IMR-90 (cell line): Measurements from ENCODE around the gene AKIRIN2. TPM values are rescaled to one million over a fixed set of nuclear protein-coding genes. Genes with fewer than 3 reads are reported as not detected.
A peak's percentile ranks its signal among the peaks of the same experiment; 100 is the strongest.

Source experiments
- ATAC-seq: fragments of 200-7000 bp; cut with Tn5 transposase; 2 replicates; pipeline ENCODE4 v1.9.1; 2020; ENCODE audit warnings: low read depth, mild to moderate bottlenecking, moderate library complexity
- BruUV-seq: library from RNA; stranded (reverse); fragments of 400-500 nt; replicated peaks from 2 replicates; lab custom pipeline; 2021; lab: Mats Ljungman, UMichigan
- CTCF ChIA-PET: fragments of 300-600 bp; formaldehyde crosslinking; extraction: SDS; loops from one replicate; lab custom pipeline; 2021; ENCODE audit warnings: antibody characterized with exemption; lab: Yijun Ruan, JAX
- POLR2A ChIA-PET: fragments of 300-600 bp; sonication (Branson Sonifier 250); formaldehyde crosslinking; loops from one replicate; lab custom pipeline; 2022; ENCODE audit warnings: antibody characterized with exemption; ENCODE audit not compliant: unreplicated experiment; lab: Charles Lee
- DNase-seq: peaks from one replicate; pipeline ENCODE4 v3.0.0; 2013
- H2AFZ ChIP-seq: replicated peaks from 2 replicates; pipeline ENCODE3; 2013; ENCODE audit warnings: low read length, mild to moderate bottlenecking; ENCODE audit not compliant: poor library complexity
- H2AK5ac ChIP-seq: 2 replicates; pipeline ENCODE4 v1.6.1; 2013; ENCODE audit warnings: low read depth, low read length, inconsistent platforms
- H2AK9ac ChIP-seq: replicated peaks from 2 replicates; pipeline ENCODE3; 2013; ENCODE audit warnings: mild to moderate bottlenecking, low read depth, low read length, moderate library complexity; ENCODE audit not compliant: poor library complexity
- H2BK120ac ChIP-seq: 2 replicates; pipeline ENCODE4 v1.6.1; 2013; ENCODE audit warnings: low read depth, low read length, inconsistent platforms
- H2BK15ac ChIP-seq: 3 replicates; pipeline ENCODE4 v1.6.1; 2013; ENCODE audit warnings: low read depth, low read length, inconsistent platforms
- H2BK20ac ChIP-seq: 2 replicates; pipeline ENCODE4 v1.6.1; 2013; ENCODE audit warnings: low read depth, mild to moderate bottlenecking, inconsistent platforms, low read length, moderate library complexity
- H2BK5ac ChIP-seq: 2 replicates; pipeline ENCODE4 v1.6.1; 2013; ENCODE audit warnings: mild to moderate bottlenecking, low read depth, low read length, inconsistent platforms; ENCODE audit not compliant: poor library complexity, severe bottlenecking
- H3K14ac ChIP-seq: replicated peaks from 2 replicates; pipeline ENCODE4 v1.6.1; 2013; ENCODE audit warnings: low read depth, low read length, inconsistent platforms
- H3K18ac ChIP-seq: 2 replicates; pipeline ENCODE4 v1.6.1; 2013; ENCODE audit warnings: low read depth, low read length, control low read depth
- H3K23ac ChIP-seq: 2 replicates; pipeline ENCODE4 v1.6.1; 2013; ENCODE audit warnings: low read depth, low read length, inconsistent platforms
- H3K27ac ChIP-seq: 2 replicates; pipeline ENCODE4 v1.5.1; 2013; ENCODE audit warnings: mild to moderate bottlenecking, control low read depth, low read length; ENCODE audit not compliant: insufficient read depth
- H3K27me3 ChIP-seq: 2 replicates; pipeline ENCODE4 v1.6.1; 2013; ENCODE audit warnings: low read length; ENCODE audit not compliant: control insufficient read depth, insufficient read depth
- H3K36me3 ChIP-seq: 2 replicates; pipeline ENCODE4 v1.6.1; 2013; ENCODE audit warnings: low read length, mixed read lengths; ENCODE audit not compliant: control insufficient read depth, insufficient read depth
- H3K4ac ChIP-seq: 2 replicates; pipeline ENCODE4 v1.6.1; 2013; ENCODE audit warnings: low read depth, low read length, inconsistent platforms
- H3K4me1 ChIP-seq: 2 replicates; pipeline ENCODE4 v1.6.1; 2013; ENCODE audit warnings: low read length, mixed read lengths; ENCODE audit not compliant: control insufficient read depth, insufficient read depth
- H3K4me2 ChIP-seq: 2 replicates; pipeline ENCODE4 v1.6.1; 2013; ENCODE audit warnings: low read depth, mild to moderate bottlenecking, control low read depth, low read length, moderate library complexity
- H3K4me3 ChIP-seq: 2 replicates; pipeline ENCODE4 v1.5.1; 2013; ENCODE audit warnings: low read depth, mild to moderate bottlenecking, control low read depth, low read length, moderate library complexity; ENCODE audit not compliant: insufficient read depth
- H3K56ac ChIP-seq: 2 replicates; pipeline ENCODE4 v1.6.1; 2013; ENCODE audit warnings: low read length, inconsistent platforms; ENCODE audit not compliant: insufficient read depth; ENCODE audit errors: extremely low read depth
- H3K79me1 ChIP-seq, 2 experiments: 2 replicates each; pipeline ENCODE4 v1.6.1; 2013; ENCODE audit warnings: low read length in 2 of 2, inconsistent platforms in 1 of 2, low read depth in 1 of 2
- H3K9ac ChIP-seq: 2 replicates; pipeline ENCODE4 v1.6.1; 2013; ENCODE audit warnings: low read depth, low read length, control low read depth
- H3K9me1 ChIP-seq: 2 replicates; pipeline ENCODE4 v1.6.1; 2013; ENCODE audit warnings: low read length, inconsistent platforms; ENCODE audit not compliant: insufficient read depth
- H3K9me3 ChIP-seq: 2 replicates; pipeline ENCODE4 v1.6.1; 2013; ENCODE audit warnings: low read length; ENCODE audit not compliant: control insufficient read depth, insufficient read depth
- H4K20me1 ChIP-seq: 2 replicates; pipeline ENCODE4 v1.6.1; 2013; ENCODE audit warnings: low read length, inconsistent platforms; ENCODE audit not compliant: insufficient read depth
- H4K5ac ChIP-seq: 2 replicates; pipeline ENCODE4 v1.6.1; 2013; ENCODE audit warnings: mild to moderate bottlenecking, low read depth, low read length, control low read depth
- H4K8ac ChIP-seq, 2 experiments: 2 replicates each; pipeline ENCODE4 v1.6.1; 2013; ENCODE audit warnings: low read depth in 2 of 2, low read length in 2 of 2, control low read depth in 1 of 2, inconsistent platforms in 1 of 2
- H4K91ac ChIP-seq: 2 replicates; pipeline ENCODE4 v1.6.1; 2013; ENCODE audit warnings: low read depth, low read length, inconsistent platforms; ENCODE audit not compliant: insufficient read depth
- CEBPB ChIP-seq: IDR thresholded peaks from 2 replicates; pipeline ENCODE4 v1.6.1; 2012; ENCODE audit warnings: low read depth, low read length, improper control_type of control experiment
- RAD21 ChIP-seq: IDR thresholded peaks from 2 replicates; pipeline ENCODE4 v1.6.1; 2012; ENCODE audit warnings: low read length, improper control_type of control experiment
- WGBS, 2 experiments: methylation state at CpG; one replicate each; pipeline versions ENCODE4 v1.1.5 to v1.1.7; 2013; ENCODE audit warnings: missing lambda C conversion rate in 2 of 2; ENCODE audit not compliant: insufficient read length in 1 of 2; ENCODE audit errors: extremely low coverage in 2 of 2; 5-methylcytosine and 5-hydroxymethylcytosine counted together
- dilution Hi-C: fragments of 300-500 bp; cut with HindIII; formaldehyde crosslinking; loops from one replicate; pipeline ENCODE4 v1.14.3; 2018; ENCODE audit warnings: low sequenced_read_pairs; ENCODE audit not compliant: unreplicated experiment
- in situ Hi-C: fragments of 300-500 bp; cut with MboI; formaldehyde crosslinking; loops from 3 replicates; pipeline ENCODE4 v1.14.3; 2019; ENCODE audit warnings: low sequenced_read_pairs, inconsistent platforms, mixed read lengths
- intact Hi-C: fragments of 100-400 bp; cut with micrococcal nuclease; formaldehyde crosslinking; loops from 2 replicates; pipeline ENCODE4 v1.10.0; 2022
- polyA plus RNA-seq, 3 experiments: library from polyadenylated mRNA; depleted of rRNA; stranded (reverse); fragments of >200 nt; gene quantifications; 2 replicates each; pipeline ENCODE4 v1.2.3, GENCODE V29; 2012; ENCODE audit warnings: low replicate concordance in 1 of 3
- total RNA-seq: library from RNA; depleted of rRNA; stranded (reverse); fragments of >200 nt; gene quantifications from 2 replicates; pipeline ENCODE4 v1.2.3, GENCODE V29; 2012
- TF ChIP-seq, protein P1 (sequence below): fragments of 150-350 bp; IDR thresholded peaks from 2 replicates; pipeline ENCODE4 v1.6.1; 2017; ENCODE audit warnings: mild to moderate bottlenecking, antibody characterized with exemption, low read length, low read depth

Gene AKIRIN2
- total and polyA plus RNA-seq, 2 of the 4 experiments (the other 2 are of a cell fraction): 7.9 to 26.6 TPM

GRCh38 chr6:87671555-87672029 is 30.4 kb downstream of the AKIRIN2 start:
- Histone ChIP-seq H4K8ac (no peak overlapping the region), H3K27me3 (no peaks in the 10 kb centered on the region), H2AK9ac (no peak overlapping the region), H2BK5ac (no peak overlapping the region), H2AFZ (no peak overlapping the region), H3K4me3 (no peak overlapping the region), H3K36me3 (peaks cover 34% of the 10 kb centered on the region), H2AK5ac (no peak overlapping the region), H3K9me1 (no peaks in the 10 kb centered on the region), H3K4me1 (peaks cover 2% of the 10 kb centered on the region; the same call in 1 of the 2 replicates), H3K4me2 (no peak overlapping the region), H2BK20ac (no peak overlapping the region), H4K91ac (no peak overlapping the region), H3K27ac (no peak overlapping the region), H3K79me1 (peaks cover 6 to 37% of the 10 kb centered on the region in 2 experiments), H4K20me1 (no peaks in the 10 kb centered on the region), H3K23ac (no peak overlapping the region), H4K5ac (no peak overlapping the region), H3K56ac (no peak overlapping the region), H3K9me3 (no peaks in the 10 kb centered on the region), H2BK120ac (no peak overlapping the region), H3K18ac (no peak overlapping the region), H2BK15ac (no peak overlapping the region), H3K14ac (no peak overlapping the region), H3K4ac (no peak overlapping the region), H3K9ac (no peak overlapping the region)
- WGBS, 2 experiments: 100% methylated on average over 1 of the region's 6 CpGs; no CpG with 5 or more reads in 1 of the 2 experiments
- BruUV-seq: no TSS peak
- CTCF ChIA-PET: no interaction called here
- TF ChIP-seq, protein P1, sequence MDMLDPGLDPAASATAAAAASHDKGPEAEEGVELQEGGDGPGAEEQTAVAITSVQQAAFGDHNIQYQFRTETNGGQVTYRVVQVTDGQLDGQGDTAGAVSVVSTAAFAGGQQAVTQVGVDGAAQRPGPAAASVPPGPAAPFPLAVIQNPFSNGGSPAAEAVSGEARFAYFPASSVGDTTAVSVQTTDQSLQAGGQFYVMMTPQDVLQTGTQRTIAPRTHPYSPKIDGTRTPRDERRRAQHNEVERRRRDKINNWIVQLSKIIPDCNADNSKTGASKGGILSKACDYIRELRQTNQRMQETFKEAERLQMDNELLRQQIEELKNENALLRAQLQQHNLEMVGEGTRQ: no peak
- TF ChIP-seq CEBPB: peak; percentile 78
- TF ChIP-seq RAD21: no peak
- dilution Hi-C loops (no loop called here), in situ Hi-C loops (no loop called here), intact Hi-C loops (no loop called here)
- DNase-seq (no peak), ATAC-seq (no peak)
- POLR2A ChIA-PET: no interaction called here
